IMR-90 (cell line): ENCODE data around the gene SPDYE1. TPM values are rescaled to one million over a fixed set of nuclear protein-coding genes. Genes with fewer than 3 reads are reported as not detected.
"Not testable (repeated sequence)": the region's sequence is repeated elsewhere in the genome, so short reads cannot be mapped to it uniquely, and the experiment has no call there.

Source experiments
- ATAC-seq: fragments of 200-7000 bp; cut with Tn5 transposase; 2 replicates; pipeline ENCODE4 v1.9.1; 2020; ENCODE audit warnings: low read depth, mild to moderate bottlenecking, moderate library complexity
- BruUV-seq: library from RNA; stranded (reverse); fragments of 400-500 nt; replicated peaks from 2 replicates; lab custom pipeline; 2021; lab: Mats Ljungman, UMichigan
- CTCF ChIA-PET: fragments of 300-600 bp; formaldehyde crosslinking; extraction: SDS; loops from one replicate; lab custom pipeline; 2021; ENCODE audit warnings: antibody characterized with exemption; lab: Yijun Ruan, JAX
- POLR2A ChIA-PET: fragments of 300-600 bp; sonication (Branson Sonifier 250); formaldehyde crosslinking; loops from one replicate; lab custom pipeline; 2022; ENCODE audit warnings: antibody characterized with exemption; ENCODE audit not compliant: unreplicated experiment; lab: Charles Lee
- DNase-seq: peaks from one replicate; pipeline ENCODE4 v3.0.0; 2013
- H2AFZ ChIP-seq: replicated peaks from 2 replicates; pipeline ENCODE3; 2013; ENCODE audit warnings: low read length, mild to moderate bottlenecking; ENCODE audit not compliant: poor library complexity
- H2AK5ac ChIP-seq: 2 replicates; pipeline ENCODE4 v1.6.1; 2013; ENCODE audit warnings: low read depth, low read length, inconsistent platforms
- H2AK9ac ChIP-seq: replicated peaks from 2 replicates; pipeline ENCODE3; 2013; ENCODE audit warnings: mild to moderate bottlenecking, low read depth, low read length, moderate library complexity; ENCODE audit not compliant: poor library complexity
- H2BK120ac ChIP-seq: 2 replicates; pipeline ENCODE4 v1.6.1; 2013; ENCODE audit warnings: low read depth, low read length, inconsistent platforms
- H2BK15ac ChIP-seq: 3 replicates; pipeline ENCODE4 v1.6.1; 2013; ENCODE audit warnings: low read depth, low read length, inconsistent platforms
- H2BK20ac ChIP-seq: 2 replicates; pipeline ENCODE4 v1.6.1; 2013; ENCODE audit warnings: low read depth, mild to moderate bottlenecking, inconsistent platforms, low read length, moderate library complexity
- H2BK5ac ChIP-seq: 2 replicates; pipeline ENCODE4 v1.6.1; 2013; ENCODE audit warnings: mild to moderate bottlenecking, low read depth, low read length, inconsistent platforms; ENCODE audit not compliant: poor library complexity, severe bottlenecking
- H3K14ac ChIP-seq: replicated peaks from 2 replicates; pipeline ENCODE4 v1.6.1; 2013; ENCODE audit warnings: low read depth, low read length, inconsistent platforms
- H3K18ac ChIP-seq: 2 replicates; pipeline ENCODE4 v1.6.1; 2013; ENCODE audit warnings: low read depth, low read length, control low read depth
- H3K23ac ChIP-seq: 2 replicates; pipeline ENCODE4 v1.6.1; 2013; ENCODE audit warnings: low read depth, low read length, inconsistent platforms
- H3K27ac ChIP-seq: 2 replicates; pipeline ENCODE4 v1.5.1; 2013; ENCODE audit warnings: mild to moderate bottlenecking, control low read depth, low read length; ENCODE audit not compliant: insufficient read depth
- H3K27me3 ChIP-seq: 2 replicates; pipeline ENCODE4 v1.6.1; 2013; ENCODE audit warnings: low read length; ENCODE audit not compliant: control insufficient read depth, insufficient read depth
- H3K36me3 ChIP-seq: 2 replicates; pipeline ENCODE4 v1.6.1; 2013; ENCODE audit warnings: low read length, mixed read lengths; ENCODE audit not compliant: control insufficient read depth, insufficient read depth
- H3K4ac ChIP-seq: 2 replicates; pipeline ENCODE4 v1.6.1; 2013; ENCODE audit warnings: low read depth, low read length, inconsistent platforms
- H3K4me1 ChIP-seq: 2 replicates; pipeline ENCODE4 v1.6.1; 2013; ENCODE audit warnings: low read length, mixed read lengths; ENCODE audit not compliant: control insufficient read depth, insufficient read depth
- H3K4me2 ChIP-seq: 2 replicates; pipeline ENCODE4 v1.6.1; 2013; ENCODE audit warnings: low read depth, mild to moderate bottlenecking, control low read depth, low read length, moderate library complexity
- H3K4me3 ChIP-seq: 2 replicates; pipeline ENCODE4 v1.5.1; 2013; ENCODE audit warnings: low read depth, mild to moderate bottlenecking, control low read depth, low read length, moderate library complexity; ENCODE audit not compliant: insufficient read depth
- H3K56ac ChIP-seq: 2 replicates; pipeline ENCODE4 v1.6.1; 2013; ENCODE audit warnings: low read length, inconsistent platforms; ENCODE audit not compliant: insufficient read depth; ENCODE audit errors: extremely low read depth
- H3K79me1 ChIP-seq, 2 experiments: 2 replicates each; pipeline ENCODE4 v1.6.1; 2013; ENCODE audit warnings: low read length in 2 of 2, inconsistent platforms in 1 of 2, low read depth in 1 of 2
- H3K9ac ChIP-seq: 2 replicates; pipeline ENCODE4 v1.6.1; 2013; ENCODE audit warnings: low read depth, low read length, control low read depth
- H3K9me1 ChIP-seq: 2 replicates; pipeline ENCODE4 v1.6.1; 2013; ENCODE audit warnings: low read length, inconsistent platforms; ENCODE audit not compliant: insufficient read depth
- H3K9me3 ChIP-seq: 2 replicates; pipeline ENCODE4 v1.6.1; 2013; ENCODE audit warnings: low read length; ENCODE audit not compliant: control insufficient read depth, insufficient read depth
- H4K20me1 ChIP-seq: 2 replicates; pipeline ENCODE4 v1.6.1; 2013; ENCODE audit warnings: low read length, inconsistent platforms; ENCODE audit not compliant: insufficient read depth
- H4K5ac ChIP-seq: 2 replicates; pipeline ENCODE4 v1.6.1; 2013; ENCODE audit warnings: mild to moderate bottlenecking, low read depth, low read length, control low read depth
- H4K8ac ChIP-seq, 2 experiments: 2 replicates each; pipeline ENCODE4 v1.6.1; 2013; ENCODE audit warnings: low read depth in 2 of 2, low read length in 2 of 2, control low read depth in 1 of 2, inconsistent platforms in 1 of 2
- H4K91ac ChIP-seq: 2 replicates; pipeline ENCODE4 v1.6.1; 2013; ENCODE audit warnings: low read depth, low read length, inconsistent platforms; ENCODE audit not compliant: insufficient read depth
- MAZ ChIP-seq: IDR thresholded peaks from 2 replicates; pipeline ENCODE4 v1.6.1; 2012; ENCODE audit warnings: low read depth, mild to moderate bottlenecking, low read length, improper control_type of control experiment, moderate library complexity, borderline replicate concordance
- POLR2A ChIP-seq: IDR thresholded peaks from 2 replicates; pipeline ENCODE4 v1.6.1; 2012; ENCODE audit warnings: mild to moderate bottlenecking, low read depth, low read length
- WGBS, 2 experiments: methylation state at CpG; one replicate each; pipeline versions ENCODE4 v1.1.5 to v1.1.7; 2013; ENCODE audit warnings: missing lambda C conversion rate in 2 of 2; ENCODE audit not compliant: insufficient read length in 1 of 2; ENCODE audit errors: extremely low coverage in 2 of 2; 5-methylcytosine and 5-hydroxymethylcytosine counted together
- dilution Hi-C: fragments of 300-500 bp; cut with HindIII; formaldehyde crosslinking; loops from one replicate; pipeline ENCODE4 v1.14.3; 2018; ENCODE audit warnings: low sequenced_read_pairs; ENCODE audit not compliant: unreplicated experiment
- in situ Hi-C: fragments of 300-500 bp; cut with MboI; formaldehyde crosslinking; loops from 3 replicates; pipeline ENCODE4 v1.14.3; 2019; ENCODE audit warnings: low sequenced_read_pairs, inconsistent platforms, mixed read lengths
- intact Hi-C: fragments of 100-400 bp; cut with micrococcal nuclease; formaldehyde crosslinking; loops from 2 replicates; pipeline ENCODE4 v1.10.0; 2022
- polyA plus RNA-seq, 3 experiments: library from polyadenylated mRNA; depleted of rRNA; stranded (reverse); fragments of >200 nt; gene quantifications; 2 replicates each; pipeline ENCODE4 v1.2.3, GENCODE V29; 2012; ENCODE audit warnings: low replicate concordance in 1 of 3
- total RNA-seq: library from RNA; depleted of rRNA; stranded (reverse); fragments of >200 nt; gene quantifications from 2 replicates; pipeline ENCODE4 v1.2.3, GENCODE V29; 2012
- TF ChIP-seq, protein P1 (sequence below): conservative IDR thresholded peaks from 2 replicates; pipeline ENCODE4 v1.5.1; 2012; ENCODE audit warnings: mild to moderate bottlenecking, low read depth, low read length, improper control_type of control experiment

The SPDYE1 gene
- total and polyA plus RNA-seq, 2 of the 4 experiments (the other 2 are of a cell fraction), result not detected

- ChIA-PET CTCF (interaction anchor here (0.7 to 1.0 kb wide), 3 partner anchors 48 to 212 kb away, joined by 3 to 5 read pairs (median 4); no protein-coding TSS in a partner anchor), POLR2A (interaction anchor here (0.6 kb wide), 1 partner anchor 561 kb away, joined by 6 read pairs; no protein-coding TSS in a partner anchor)
- peak overlapping the region; percentile 56 for H3K4me2 ChIP-seq
- peak overlapping the region; percentile 44 for H4K5ac ChIP-seq
- H4K91ac ChIP-seq, H3K23ac ChIP-seq, H3K36me3 ChIP-seq, H3K9me1 ChIP-seq, BruUV-seq, H2BK20ac ChIP-seq, H2BK120ac ChIP-seq, in situ Hi-C loops, H3K9me3 ChIP-seq, intact Hi-C loops, H3K4me1 ChIP-seq, H3K79me1 ChIP-seq, H4K20me1 ChIP-seq, dilution Hi-C loops, H3K27me3 ChIP-seq, H2BK15ac ChIP-seq, H2AK9ac ChIP-seq, H3K18ac ChIP-seq: not testable (repeated sequence)
- H3K4me3 ChIP-seq, result peak overlapping the region; percentile 88
- TF ChIP-seq, protein P1, sequence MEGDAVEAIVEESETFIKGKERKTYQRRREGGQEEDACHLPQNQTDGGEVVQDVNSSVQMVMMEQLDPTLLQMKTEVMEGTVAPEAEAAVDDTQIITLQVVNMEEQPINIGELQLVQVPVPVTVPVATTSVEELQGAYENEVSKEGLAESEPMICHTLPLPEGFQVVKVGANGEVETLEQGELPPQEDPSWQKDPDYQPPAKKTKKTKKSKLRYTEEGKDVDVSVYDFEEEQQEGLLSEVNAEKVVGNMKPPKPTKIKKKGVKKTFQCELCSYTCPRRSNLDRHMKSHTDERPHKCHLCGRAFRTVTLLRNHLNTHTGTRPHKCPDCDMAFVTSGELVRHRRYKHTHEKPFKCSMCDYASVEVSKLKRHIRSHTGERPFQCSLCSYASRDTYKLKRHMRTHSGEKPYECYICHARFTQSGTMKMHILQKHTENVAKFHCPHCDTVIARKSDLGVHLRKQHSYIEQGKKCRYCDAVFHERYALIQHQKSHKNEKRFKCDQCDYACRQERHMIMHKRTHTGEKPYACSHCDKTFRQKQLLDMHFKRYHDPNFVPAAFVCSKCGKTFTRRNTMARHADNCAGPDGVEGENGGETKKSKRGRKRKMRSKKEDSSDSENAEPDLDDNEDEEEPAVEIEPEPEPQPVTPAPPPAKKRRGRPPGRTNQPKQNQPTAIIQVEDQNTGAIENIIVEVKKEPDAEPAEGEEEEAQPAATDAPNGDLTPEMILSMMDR, result peak; percentile 72
- peak; percentile 88 for TF ChIP-seq MAZ
- TF ChIP-seq POLR2A, result peak; percentile 89
- peak overlapping the region; percentile 81 for H3K9ac ChIP-seq
- peak; percentile 97 for ATAC-seq
- H3K4ac ChIP-seq, result peak overlapping the region; percentile 70; the same call in 1 of the 2 replicates
- H3K56ac ChIP-seq, result peak overlapping the region; percentile 37
- peak overlapping the region; percentile 73; the same call in 1 of the 2 replicates for H3K14ac ChIP-seq
- 0% methylated on average over 31 of the region's 63 CpGs; no CpG with 5 or more reads in 1 of the 2 experiments for WGBS, 2 experiments
- peak overlapping the region; percentile 66 for H3K27ac ChIP-seq
- peak; percentile 94 for DNase-seq
- H2BK5ac ChIP-seq, result peak overlapping the region; percentile 68
- peak overlapping the region; percentile 78 for H2AFZ ChIP-seq
- H4K8ac ChIP-seq, result peak overlapping the region; percentile 74 to 84
- peak overlapping the region; percentile 70; the same call in 1 of the 2 replicates for H2AK5ac ChIP-seq
Measured at GRCh38 chr7:44018857-44019807, 21.4 kb downstream of the SPDYE1 start.

DNA sequence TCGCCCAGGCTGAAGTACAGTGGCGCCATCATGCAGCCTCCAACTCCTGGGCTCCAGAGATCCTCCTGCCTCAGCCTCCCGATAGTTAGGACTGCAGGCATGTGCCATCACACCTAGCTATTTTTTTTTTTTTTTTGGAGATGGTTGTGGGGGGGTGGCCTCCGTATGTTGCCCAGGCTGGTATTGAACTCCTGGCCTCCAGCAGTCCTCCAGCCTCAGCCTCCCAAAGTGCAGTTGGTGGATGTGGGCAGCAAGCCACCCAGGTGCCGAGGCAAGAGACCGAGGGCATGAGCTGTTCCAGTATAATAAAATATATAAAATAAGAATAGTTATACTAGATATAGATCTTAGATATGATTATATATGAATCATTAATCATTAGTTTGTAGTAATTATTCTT is 22.1 kb downstream of the SPDYE1 start:
- H2BK20ac ChIP-seq, H3K9me3 ChIP-seq, H3K23ac ChIP-seq, H3K36me3 ChIP-seq, H2AK9ac ChIP-seq, H3K4me2 ChIP-seq, BruUV-seq, H2AK5ac ChIP-seq, H3K14ac ChIP-seq, H3K4ac ChIP-seq, H2AFZ ChIP-seq, H3K9me1 ChIP-seq, dilution Hi-C loops, H2BK15ac ChIP-seq, H3K4me1 ChIP-seq, H3K27me3 ChIP-seq, ATAC-seq, H3K56ac ChIP-seq, H3K9ac ChIP-seq, H2BK120ac ChIP-seq, intact Hi-C loops, H3K27ac ChIP-seq, DNase-seq, in situ Hi-C loops, H2BK5ac ChIP-seq, H4K5ac ChIP-seq, H3K79me1 ChIP-seq, H4K20me1 ChIP-seq, H3K4me3 ChIP-seq, H4K91ac ChIP-seq, H3K18ac ChIP-seq: not testable (repeated sequence)
- POLR2A ChIA-PET, result interaction anchor here (0.6 kb wide), 1 partner anchor 560 kb away, joined by 6 read pairs; no protein-coding TSS in a partner anchor
- H4K8ac ChIP-seq, result peak overlapping the region in 1 of 2 experiments; percentile 45; a peak in 1 of 4 replicates
- CTCF ChIA-PET, result interaction anchor here (0.7 to 1.0 kb wide), 3 partner anchors 47 to 211 kb away, joined by 3 to 5 read pairs (median 4); no protein-coding TSS in a partner anchor
- WGBS, 2 experiments, result no CpG with 5 or more reads among the region's 6 CpGs
